Nephron (organoid): ENCODE measurements around the gene KMT2B.
"Not testable (repeated sequence)": the region's sequence is repeated elsewhere in the genome, so short reads cannot be mapped to it uniquely, and the experiment has no call there.

Source experiments
- H3K27ac Mint-ChIP-seq, 3 experiments: 2 replicates each; pipeline ENCODE4 v1.8.0; 2020; ENCODE audit warnings: mixed read lengths in 3 of 3, mild to moderate bottlenecking in 2 of 3, moderate library complexity in 1 of 3
- H3K27me3 Mint-ChIP-seq: 2 replicates; pipeline ENCODE4 v1.8.0; 2021; ENCODE audit warnings: low read depth, mild to moderate bottlenecking, moderate library complexity, mixed read lengths
- H3K36me3 Mint-ChIP-seq: 2 replicates; pipeline ENCODE4 v1.8.0; 2020; ENCODE audit warnings: low read depth, mixed read lengths
- H3K4me1 Mint-ChIP-seq: 2 replicates; pipeline ENCODE4 v1.8.0; 2020; ENCODE audit warnings: mixed read lengths
- H3K4me3 Mint-ChIP-seq, 3 experiments: 2 replicates each; pipeline ENCODE4 v1.8.0; 2020; ENCODE audit warnings: mild to moderate bottlenecking in 3 of 3, mixed read lengths in 3 of 3, moderate library complexity in 2 of 3
- H3K9me3 Mint-ChIP-seq: 2 replicates; pipeline ENCODE4 v1.8.0; 2020; ENCODE audit warnings: mixed read lengths
- CTCF ChIP-seq, 3 experiments: fragments of 200-600 bp; sonication (generic); IDR thresholded peaks; one replicate each; pipeline ENCODE4 v1.5.0; 2021; ENCODE audit warnings: antibody characterized with exemption in 3 of 3; ENCODE audit not compliant: unreplicated experiment in 3 of 3

The KMT2B gene

GRCh38 chr19:35722461-35722860, 4.7 kb downstream of the KMT2B start:
- Mint-ChIP-seq H3K4me3 (no peak overlapping the region), H3K9me3 (no peaks in the 10 kb centered on the region), H3K36me3 (peaks cover 55% of the 10 kb centered on the region), H3K4me1 (peaks cover 6% of the 10 kb centered on the region), H3K27ac (no peak overlapping the region), H3K27me3 (no peaks in the 10 kb centered on the region)
- no peak for TF ChIP-seq CTCF (IDR thresholded peaks at IDR 0.05; ENCODE audit: unreplicated experiment in 3 of 3)

GRCh38 chr19:35722897-35723296, 5.1 kb downstream of the KMT2B start:
- Mint-ChIP-seq H3K27ac (no peak overlapping the region), H3K9me3 (no peaks in the 10 kb centered on the region), H3K27me3 (no peaks in the 10 kb centered on the region), H3K36me3 (peaks cover 59% of the 10 kb centered on the region), H3K4me1 (peaks cover 6% of the 10 kb centered on the region), H3K4me3 (no peak overlapping the region)
- no peak for TF ChIP-seq CTCF (IDR thresholded peaks at IDR 0.05; ENCODE audit: unreplicated experiment in 3 of 3)

GRCh38 chr19:35723671-35724070, 5.9 kb downstream of the KMT2B start:
- peak overlapping the region in 2 of 3 experiments; percentile 45 to 52 for H3K4me3 Mint-ChIP-seq
- no peaks in the 10 kb centered on the region for H3K27me3 Mint-ChIP-seq
- no peak overlapping the region for H3K27ac Mint-ChIP-seq
- H3K4me1 Mint-ChIP-seq = peaks cover 6% of the 10 kb centered on the region
- H3K9me3 Mint-ChIP-seq = no peaks in the 10 kb centered on the region
- H3K36me3 Mint-ChIP-seq = peaks cover 64% of the 10 kb centered on the region
- no peak for TF ChIP-seq CTCF (IDR thresholded peaks at IDR 0.05; ENCODE audit: unreplicated experiment in 3 of 3)

GRCh38 chr19:35724132-35724531, 6.3 kb downstream of the KMT2B start:
- not testable (repeated sequence) for H3K9me3 Mint-ChIP-seq, H3K4me1 Mint-ChIP-seq, H3K27ac Mint-ChIP-seq, H3K27me3 Mint-ChIP-seq, H3K4me3 Mint-ChIP-seq
- H3K36me3 Mint-ChIP-seq = peaks cover 64% of the 10 kb centered on the region

DNA sequence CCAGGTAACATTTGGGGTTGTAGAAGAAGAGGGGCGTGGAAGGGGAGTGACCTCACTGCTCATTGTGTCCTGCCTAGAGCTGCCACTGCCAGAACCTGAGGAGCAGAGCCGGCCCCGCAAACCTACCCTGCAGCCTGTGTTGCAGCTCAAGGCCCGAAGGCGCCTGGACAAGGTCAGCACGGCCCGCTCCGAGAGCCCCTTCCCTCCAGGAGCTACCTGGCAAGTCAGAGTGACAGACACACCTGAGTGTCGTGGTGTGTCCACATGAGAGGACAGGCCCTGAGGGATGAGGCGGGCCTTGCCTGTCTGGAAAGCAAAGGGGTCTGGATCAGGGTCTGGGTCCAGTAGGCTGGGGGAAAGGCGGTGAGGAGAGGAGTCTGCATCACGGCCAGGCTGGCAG, 6.8 kb downstream of the KMT2B start:
- Mint-ChIP-seq H3K27me3 (no peaks in the 10 kb centered on the region), H3K4me1 (peaks cover 1% of the 10 kb centered on the region), H3K9me3 (no peaks in the 10 kb centered on the region), H3K4me3 (no peak overlapping the region), H3K36me3 (peaks cover 67% of the 10 kb centered on the region), H3K27ac (no peak overlapping the region)
- TF ChIP-seq CTCF (IDR thresholded peaks at IDR 0.05; ENCODE audit: unreplicated experiment in 3 of 3) = no peak

- H3K4me3 Mint-ChIP-seq = no peak overlapping the region
- H3K27me3 Mint-ChIP-seq = no peaks in the 10 kb centered on the region
- H3K9me3 Mint-ChIP-seq = no peaks in the 10 kb centered on the region
- TF ChIP-seq CTCF (IDR thresholded peaks at IDR 0.05; ENCODE audit: unreplicated experiment in 3 of 3) = no peak
- no peaks in the 10 kb centered on the region for H3K4me1 Mint-ChIP-seq
- H3K27ac Mint-ChIP-seq = no peak overlapping the region
- peaks cover 70% of the 10 kb centered on the region for H3K36me3 Mint-ChIP-seq
Observed at GRCh38 chr19:35725216-35725861, 7.5 kb downstream of the KMT2B start.
